Glutamatergic neuron (in vitro differentiated cells): ENCODE results near the gene PGBD1. TPM values are rescaled to one million over a fixed set of nuclear protein-coding genes. Genes with fewer than 3 reads are reported as not detected.

ENCODE experiments used
- DNase-seq: peaks from one replicate; pipeline ENCODE4 v3.0.0; 2022
- H3K27ac Mint-ChIP-seq: one replicate; pipeline ENCODE4 v1.8.0; 2020; ENCODE audit warnings: mild to moderate bottlenecking, mixed read lengths, inconsistent platforms; ENCODE audit not compliant: unreplicated experiment
- H3K27me3 Mint-ChIP-seq: one replicate; pipeline ENCODE4 v1.8.0; 2020; ENCODE audit warnings: mild to moderate bottlenecking, moderate library complexity, mixed read lengths, inconsistent platforms; ENCODE audit not compliant: unreplicated experiment
- H3K36me3 Mint-ChIP-seq: one replicate; pipeline ENCODE4 v1.8.0; 2020; ENCODE audit warnings: mild to moderate bottlenecking, mixed read lengths, inconsistent platforms; ENCODE audit not compliant: unreplicated experiment
- H3K4me1 Mint-ChIP-seq: one replicate; pipeline ENCODE4 v1.8.0; 2020; ENCODE audit warnings: mild to moderate bottlenecking, low read depth, mixed read lengths, inconsistent platforms; ENCODE audit not compliant: unreplicated experiment
- H3K4me3 Mint-ChIP-seq: one replicate; pipeline ENCODE4 v1.8.0; 2020; ENCODE audit warnings: mild to moderate bottlenecking, mixed read lengths, inconsistent platforms; ENCODE audit not compliant: unreplicated experiment
- H3K9me3 Mint-ChIP-seq: one replicate; pipeline ENCODE4 v1.8.0; 2020; ENCODE audit warnings: mild to moderate bottlenecking, moderate library complexity, mixed read lengths, inconsistent platforms; ENCODE audit not compliant: unreplicated experiment
- CTCF ChIP-seq: fragments of 200-600 bp; sonication (generic); IDR thresholded peaks from one replicate; pipeline ENCODE4 v1.5.0; 2021; ENCODE audit not compliant: partially characterized antibody, unreplicated experiment
- total RNA-seq: library from RNA; stranded (reverse); fragmentation: NEBNext Ultra II Directional; extraction: Animal tissue kit (Norgen Biotek cat#: 25700); gene quantifications from one replicate; pipeline ENCODE4 v1.2.1, GENCODE V29; 2021; ENCODE audit not compliant: unreplicated experiment

PGBD1 gene
- total RNA-seq, 1 donor from 2014 or later: 18.1 TPM

GRCh38 chr6:28333599-28334018 lies 52.2 kb downstream of the PGBD1 start:
- Mint-ChIP-seq H3K36me3 (peaks cover 7% of the 10 kb centered on the region), H3K27me3 (no peaks in the 10 kb centered on the region), H3K9me3 (peaks cover 2% of the 10 kb centered on the region), H3K4me3 (no peak overlapping the region), H3K4me1 (peaks cover 12% of the 10 kb centered on the region), H3K27ac (no peak overlapping the region)
- no peak for DNase-seq
- TF ChIP-seq CTCF: no peak

DNA sequence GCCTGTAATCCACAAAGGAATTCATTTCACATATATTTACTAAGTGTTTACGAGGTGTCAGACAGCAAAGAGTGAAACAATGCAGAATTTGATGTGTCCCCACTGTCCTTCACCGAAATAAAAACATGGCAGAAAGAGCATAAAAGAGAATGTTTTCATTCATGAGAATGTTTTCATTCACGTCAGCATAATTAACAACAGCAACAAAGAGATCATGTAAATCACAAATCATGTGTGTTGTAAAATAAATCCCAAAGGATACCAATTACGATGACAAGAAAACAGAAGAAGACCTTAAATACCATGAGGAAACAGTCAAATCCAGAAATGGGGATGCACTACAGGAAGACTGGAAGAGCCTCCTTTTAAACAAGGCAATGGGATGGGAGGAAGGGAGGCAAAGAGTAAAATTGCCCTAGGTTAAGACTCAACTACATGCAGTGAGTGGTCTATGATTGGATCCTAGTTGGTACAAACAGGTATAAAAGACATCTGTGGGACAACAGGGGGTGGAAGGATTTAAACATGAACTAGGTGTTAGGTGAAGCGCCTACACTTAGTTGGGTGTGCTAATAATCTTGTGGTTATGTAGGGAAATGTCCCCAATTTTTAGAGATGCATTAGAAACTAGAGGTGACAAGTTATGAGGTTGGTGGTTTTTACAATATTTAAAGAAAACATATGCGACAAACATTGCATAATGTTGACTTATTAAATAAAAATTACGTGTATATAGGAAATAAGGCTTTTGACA lies 53.1 kb downstream of the PGBD1 start:
- no peak overlapping the region for H3K4me3 Mint-ChIP-seq
- TF ChIP-seq CTCF: no peak
- no peaks in the 10 kb centered on the region for H3K27me3 Mint-ChIP-seq
- H3K27ac Mint-ChIP-seq: no peak overlapping the region
- no peaks in the 10 kb centered on the region for H3K36me3 Mint-ChIP-seq
- H3K9me3 Mint-ChIP-seq: peaks cover 2% of the 10 kb centered on the region
- no peak for DNase-seq
- peaks cover 12% of the 10 kb centered on the region for H3K4me1 Mint-ChIP-seq

GRCh38 chr6:28335040-28335563 lies 53.7 kb downstream of the PGBD1 start:
- Mint-ChIP-seq H3K27ac (no peak overlapping the region), H3K4me3 (no peak overlapping the region), H3K36me3 (no peaks in the 10 kb centered on the region), H3K4me1 (peaks cover 12% of the 10 kb centered on the region), H3K27me3 (no peaks in the 10 kb centered on the region), H3K9me3 (peaks cover 2% of the 10 kb centered on the region)
- peak; percentile 22 for DNase-seq
- TF ChIP-seq CTCF: no peak

GRCh38 chr6:28335564-28336283 lies 54.4 kb downstream of the PGBD1 start, which contains the start of gene ZSCAN31:
Gene ZSCAN31 (minus strand): TSS chr6:28336148. CDS start chr6:28329683, 6,465 bp downstream.
- no peak within 1 kb of the TSS for H3K27ac Mint-ChIP-seq
- H3K4me3 Mint-ChIP-seq: no peak within 1 kb of the TSS
- H3K27me3 Mint-ChIP-seq: no peaks in the 10 kb centered on the region
- H3K4me1 Mint-ChIP-seq: peaks cover 12% of the 10 kb centered on the region
- peaks cover 2% of the 10 kb centered on the region for H3K9me3 Mint-ChIP-seq
- H3K36me3 Mint-ChIP-seq: no peaks in the 10 kb centered on the region
- no peak for TF ChIP-seq CTCF
- DNase-seq: peak; percentile 83
